GM12878 (cell line): ENCODE results near the gene C11orf91. TPM values are rescaled to one million over a fixed set of nuclear protein-coding genes. Genes with fewer than 3 reads are reported as not detected.

Source experiments
- ATAC-seq: fragments of 200-7000 bp; cut with Tn5 transposase; 3 replicates; pipeline ENCODE4 v1.9.1; 2020; ENCODE audit warnings: mild to moderate bottlenecking, moderate library complexity
- BruUV-seq: library from RNA; stranded (reverse); fragments of 400-500 nt; replicated peaks from 2 replicates; lab custom pipeline; 2021; lab: Mats Ljungman, UMichigan
- CTCF ChIA-PET: fragments of 300-600 bp; sonication (Branson Sonifier 250); formaldehyde crosslinking; extraction: SDS; loops from one replicate; lab custom pipeline; 2021; ENCODE audit warnings: inconsistent platforms; lab: Yijun Ruan, JAX
- POLR2A ChIA-PET: fragments of 350-600 bp; formaldehyde crosslinking; extraction: SDS; loops from one replicate; lab custom pipeline; 2021; ENCODE audit warnings: inconsistent platforms; lab: Charles Lee
- RAD21 ChIA-PET: fragments of 300-600 bp; sonication (Branson Sonifier 250); formaldehyde crosslinking; loops from one replicate; lab custom pipeline; 2023; ENCODE audit warnings: antibody characterized with exemption; ENCODE audit not compliant: unreplicated experiment; lab: Charles Lee
- SMC1A ChIA-PET: fragments of 300-600 bp; sonication (Branson Sonifier 250); formaldehyde crosslinking; loops from one replicate; lab custom pipeline; 2023; ENCODE audit not compliant: unreplicated experiment, uncharacterized antibody; lab: Charles Lee
- DNase-seq: peaks from one replicate; pipeline ENCODE4 v3.0.0-alpha.2; 2011; ENCODE audit warnings: low read depth, low spot score
- FAIRE-seq: peaks from 3 replicates; lab custom pipeline; 2011; peaks lifted over from hg19 to GRCh38; lab: Jason Lieb, UNC
- H2AFZ ChIP-seq: 2 replicates; pipeline ENCODE4 v1.6.0; 2011; ENCODE audit warnings: low read depth, low read length, control low read depth; ENCODE audit not compliant: control insufficient read depth
- H3K27ac ChIP-seq: 2 replicates; pipeline ENCODE4 v1.5.1; 2011; ENCODE audit warnings: control low read depth; ENCODE audit not compliant: control insufficient read depth, insufficient read depth
- H3K27me3 ChIP-seq, 2 experiments: replicated peaks in 1 of 2; 2 replicates each; pipeline versions ENCODE4 v1.6.0 to v1.6.1; 2011; ENCODE audit warnings: low read length in 1 of 2; ENCODE audit not compliant: control insufficient read depth in 2 of 2, insufficient read depth in 2 of 2
- H3K36me3 ChIP-seq, 2 experiments: 2 replicates each; pipeline ENCODE4 v1.5.1; 2011; ENCODE audit warnings: low read length in 1 of 2; ENCODE audit not compliant: control insufficient read depth in 2 of 2, insufficient read depth in 2 of 2
- H3K4me1 ChIP-seq: 2 replicates; pipeline ENCODE4 v1.6.1; 2011; ENCODE audit warnings: mild to moderate bottlenecking, low read length, moderate library complexity, mixed read lengths; ENCODE audit not compliant: control insufficient read depth, insufficient read depth
- H3K4me2 ChIP-seq: 2 replicates; pipeline ENCODE4 v1.6.0; 2011; ENCODE audit warnings: control low read depth; ENCODE audit not compliant: control insufficient read depth, insufficient read depth
- H3K4me3 ChIP-seq: fragments of 200-600 bp; sonication (generic); 2 replicates; pipeline ENCODE4 v1.5.1; 2016
- H3K79me2 ChIP-seq: 2 replicates; pipeline ENCODE4 v1.6.0; 2011; ENCODE audit warnings: low read length; ENCODE audit not compliant: control insufficient read depth, insufficient read depth
- H3K9ac ChIP-seq: 2 replicates; pipeline ENCODE4 v1.8.0; 2011; ENCODE audit warnings: low read length, control low read depth, mixed read lengths; ENCODE audit not compliant: control insufficient read depth, insufficient read depth
- H3K9me3 ChIP-seq: replicated peaks from 3 replicates; pipeline ENCODE4 v1.5.1; 2011; ENCODE audit warnings: mild to moderate bottlenecking, low read length; ENCODE audit not compliant: control insufficient read depth, insufficient read depth
- H4K20me1 ChIP-seq: 2 replicates; pipeline ENCODE4 v1.6.0; 2011; ENCODE audit not compliant: control insufficient read depth, insufficient read depth
- CREM ChIP-seq: IDR thresholded peaks from 2 replicates; pipeline ENCODE4 v1.6.1; 2014; ENCODE audit warnings: antibody characterized with exemption, low read depth
- IRF4 ChIP-seq: IDR thresholded peaks from 2 replicates; pipeline ENCODE4 v1.6.1; 2011; ENCODE audit warnings: low read depth, low read length
- MXI1 ChIP-seq: fragments of 150-350 bp; IDR thresholded peaks from 2 replicates; pipeline ENCODE4 v1.6.1; 2011; ENCODE audit warnings: low read depth, mild to moderate bottlenecking, inconsistent platforms, low read length, improper control_type of control experiment
- MYC ChIP-seq: IDR thresholded peaks from 2 replicates; pipeline ENCODE4 v1.6.1; 2011; ENCODE audit warnings: mild to moderate bottlenecking, low read length, moderate library complexity, inconsistent platforms; ENCODE audit not compliant: insufficient read depth, insufficient replicate concordance, insufficient read length, severe bottlenecking
- NFYA ChIP-seq: IDR thresholded peaks from 2 replicates; pipeline ENCODE4 v1.6.1; 2011; ENCODE audit warnings: low read depth, mild to moderate bottlenecking, low read length, improper control_type of control experiment, borderline replicate concordance
- NR2C1 ChIP-seq: fragments of 450-650 bp; IDR thresholded peaks from 2 replicates; pipeline ENCODE4 v1.6.1; 2017; ENCODE audit warnings: antibody characterized with exemption, mild to moderate bottlenecking, moderate library complexity
- POLR2A ChIP-seq: IDR thresholded peaks from 2 replicates; pipeline ENCODE4 v1.6.1; 2011; ENCODE audit warnings: low read depth, mild to moderate bottlenecking, low read length
- RBBP5 ChIP-seq: fragments of 200-600 bp; sonication (generic); conservative IDR thresholded peaks from 2 replicates; pipeline ENCODE4 v1.6.1; 2016
- RFX5 ChIP-seq: IDR thresholded peaks from 2 replicates; pipeline ENCODE4 v1.6.1; 2011; ENCODE audit warnings: low read depth, low read length, improper control_type of control experiment
- YY1 ChIP-seq: IDR thresholded peaks from 2 replicates; pipeline ENCODE4 v1.6.1; 2011; ENCODE audit warnings: low read depth, mild to moderate bottlenecking, low read length
- ZBTB40 ChIP-seq: fragments of 450-650 bp; IDR thresholded peaks from 2 replicates; pipeline ENCODE4 v1.6.1; 2016; ENCODE audit warnings: mild to moderate bottlenecking, moderate library complexity, borderline replicate concordance
- ZNF207 ChIP-seq: fragments of 450-650 bp; IDR thresholded peaks from 2 replicates; pipeline ENCODE4 v1.6.1; 2014; ENCODE audit warnings: antibody characterized with exemption, mild to moderate bottlenecking, borderline replicate concordance
- ZNF24 ChIP-seq: fragments of 450-650 bp; IDR thresholded peaks from 2 replicates; pipeline ENCODE4 v1.6.1; 2017; ENCODE audit warnings: antibody characterized with exemption, mild to moderate bottlenecking
- ZNF622 ChIP-seq: fragments of 450-650 bp; IDR thresholded peaks from 2 replicates; pipeline ENCODE4 v1.6.1; 2017; ENCODE audit warnings: mild to moderate bottlenecking, inconsistent platforms
- WGBS: methylation state at CpG from one replicate; pipeline ENCODE4 v1.1.6; 2016; ENCODE audit warnings: low lambda C conversion rate; ENCODE audit not compliant: insufficient replicate concordance, insufficient coverage; ENCODE audit errors: missing lambda C conversion rate; 5-methylcytosine and 5-hydroxymethylcytosine counted together
- in situ Hi-C: fragments of 300-500 bp; cut with MboI; formaldehyde crosslinking; loops from 9 replicates; pipeline ENCODE4 v1.14.3; 2018; ENCODE audit warnings: mixed read lengths
- intact Hi-C: fragments of 100-400 bp; cut with micrococcal nuclease; formaldehyde crosslinking; loops from one replicate; pipeline ENCODE4 v1.14.2; 2022; ENCODE audit not compliant: unreplicated experiment
- polyA plus RNA-seq, 11 experiments: library from polyadenylated mRNA; depleted of rRNA in 4 of 11; unstranded in 6 of 11; stranded (reverse) in 5 of 11; fragments of >200 nt; fragmentation: Nextera tagmentation in 4 of 11; fragmentation: Illumina TruSeq in 1 of 11; extraction: Ambion mirVana in 4 of 11; extraction: Trizol in 1 of 11; gene quantifications; 1 replicate in 1 of 11; 2 replicates in 10 of 11; pipeline versions ENCODE4 v1.2.1 to v1.2.3, GENCODE V29; 2011 to 2016; ENCODE audit warnings: inconsistent platforms in 2 of 11, missing spikeins in 2 of 11, low read depth in 1 of 11
- total RNA-seq, 4 experiments: library from RNA; depleted of rRNA in 3 of 4; stranded (reverse); fragments of >200 nt in 3 of 4; fragmentation: Illumina TruSeq in 1 of 4; extraction: Trizol in 1 of 4; gene quantifications; 2 replicates each; pipeline versions ENCODE4 v1.2.1 to v1.2.3, GENCODE V29; 2013 to 2021
- TF ChIP-seq, protein P1 (sequence below): IDR thresholded peaks from 2 replicates; pipeline ENCODE4 v1.6.1; 2012; ENCODE audit warnings: mild to moderate bottlenecking, low read depth, low read length
- TF ChIP-seq, protein P2 (sequence below): IDR thresholded peaks from 2 replicates; pipeline ENCODE4 v1.6.1; 2011; ENCODE audit warnings: mild to moderate bottlenecking, low read depth, low read length, moderate library complexity; ENCODE audit not compliant: insufficient replicate concordance

The C11orf91 gene
- total and polyA plus RNA-seq, 10 of the 15 experiments (the other 5 are each of a cell fraction or from before 2014, with no cell fraction given) = not detected

GRCh38 chr11:33674035-33674814, 26.4 kb downstream of the C11orf91 start:
- intact Hi-C loops (no loop called here), in situ Hi-C loops (no loop called here)
- H3K27me3 ChIP-seq = no peaks in the 10 kb centered on the region
- no peaks in the 10 kb centered on the region for H3K36me3 ChIP-seq
- ATAC-seq (no peak), FAIRE-seq (no peak), DNase-seq (no peak)
- RAD21 ChIA-PET = no interaction called here
- H2AFZ ChIP-seq = no peak overlapping the region
- H4K20me1 ChIP-seq = no peaks in the 10 kb centered on the region
- H3K9me3 ChIP-seq = no peaks in the 10 kb centered on the region; the same call in 2 of the 3 replicates
- POLR2A ChIA-PET = no interaction called here
- H3K4me3 ChIP-seq = no peak overlapping the region
- SMC1A ChIA-PET = interaction anchor here (0.6 kb wide), 1 partner anchor 62 kb away, joined by 4 read pairs; no protein-coding TSS in a partner anchor
- CTCF ChIA-PET = no interaction called here
- H3K9ac ChIP-seq = no peak overlapping the region
- H3K79me2 ChIP-seq = no peaks in the 10 kb centered on the region
- no peak overlapping the region for H3K27ac ChIP-seq
- H3K4me1 ChIP-seq = peaks cover 4% of the 10 kb centered on the region
- 95% methylated on average over 3 of the region's 3 CpGs for WGBS
- H3K4me2 ChIP-seq = no peak overlapping the region
- BruUV-seq = no TSS peak
- TF ChIP-seq NFYA (no peak), ZNF622 (no peak), RFX5 (no peak), ZNF207 (no peak), POLR2A (no peak), ZBTB40 (no peak), ZNF24 (no peak), NR2C1 (no peak), IRF4 (no peak), CREM (no peak), YY1 (no peak), RBBP5 (no peak), MYC (no peak), MXI1 (no peak)
- TF ChIP-seq, protein P1, sequence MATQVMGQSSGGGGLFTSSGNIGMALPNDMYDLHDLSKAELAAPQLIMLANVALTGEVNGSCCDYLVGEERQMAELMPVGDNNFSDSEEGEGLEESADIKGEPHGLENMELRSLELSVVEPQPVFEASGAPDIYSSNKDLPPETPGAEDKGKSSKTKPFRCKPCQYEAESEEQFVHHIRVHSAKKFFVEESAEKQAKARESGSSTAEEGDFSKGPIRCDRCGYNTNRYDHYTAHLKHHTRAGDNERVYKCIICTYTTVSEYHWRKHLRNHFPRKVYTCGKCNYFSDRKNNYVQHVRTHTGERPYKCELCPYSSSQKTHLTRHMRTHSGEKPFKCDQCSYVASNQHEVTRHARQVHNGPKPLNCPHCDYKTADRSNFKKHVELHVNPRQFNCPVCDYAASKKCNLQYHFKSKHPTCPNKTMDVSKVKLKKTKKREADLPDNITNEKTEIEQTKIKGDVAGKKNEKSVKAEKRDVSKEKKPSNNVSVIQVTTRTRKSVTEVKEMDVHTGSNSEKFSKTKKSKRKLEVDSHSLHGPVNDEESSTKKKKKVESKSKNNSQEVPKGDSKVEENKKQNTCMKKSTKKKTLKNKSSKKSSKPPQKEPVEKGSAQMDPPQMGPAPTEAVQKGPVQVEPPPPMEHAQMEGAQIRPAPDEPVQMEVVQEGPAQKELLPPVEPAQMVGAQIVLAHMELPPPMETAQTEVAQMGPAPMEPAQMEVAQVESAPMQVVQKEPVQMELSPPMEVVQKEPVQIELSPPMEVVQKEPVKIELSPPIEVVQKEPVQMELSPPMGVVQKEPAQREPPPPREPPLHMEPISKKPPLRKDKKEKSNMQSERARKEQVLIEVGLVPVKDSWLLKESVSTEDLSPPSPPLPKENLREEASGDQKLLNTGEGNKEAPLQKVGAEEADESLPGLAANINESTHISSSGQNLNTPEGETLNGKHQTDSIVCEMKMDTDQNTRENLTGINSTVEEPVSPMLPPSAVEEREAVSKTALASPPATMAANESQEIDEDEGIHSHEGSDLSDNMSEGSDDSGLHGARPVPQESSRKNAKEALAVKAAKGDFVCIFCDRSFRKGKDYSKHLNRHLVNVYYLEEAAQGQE = no peak
- TF ChIP-seq, protein P2, sequence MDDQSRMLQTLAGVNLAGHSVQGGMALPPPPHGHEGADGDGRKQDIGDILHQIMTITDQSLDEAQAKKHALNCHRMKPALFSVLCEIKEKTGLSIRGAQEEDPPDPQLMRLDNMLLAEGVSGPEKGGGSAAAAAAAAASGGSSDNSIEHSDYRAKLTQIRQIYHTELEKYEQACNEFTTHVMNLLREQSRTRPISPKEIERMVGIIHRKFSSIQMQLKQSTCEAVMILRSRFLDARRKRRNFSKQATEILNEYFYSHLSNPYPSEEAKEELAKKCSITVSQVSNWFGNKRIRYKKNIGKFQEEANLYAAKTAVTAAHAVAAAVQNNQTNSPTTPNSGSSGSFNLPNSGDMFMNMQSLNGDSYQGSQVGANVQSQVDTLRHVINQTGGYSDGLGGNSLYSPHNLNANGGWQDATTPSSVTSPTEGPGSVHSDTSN = no peak
